Uterus (tissue), 2 donors: ENCODE results near the gene OSBPL7.

Experiments used
- POLR2A ChIP-seq, 2 donors: fragments of 450-650 bp; IDR thresholded peaks; one replicate each; pipeline ENCODE4 v1.6.1; 2016; ENCODE audit warnings: antibody characterized with exemption in 2 of 2, mild to moderate bottlenecking in 1 of 2, moderate library complexity in 1 of 2
- TF ChIP-seq, protein P1 (sequence below), 4 experiments: fragments of 200-600 bp in 2 of 4; fragments of 450-650 bp in 2 of 4; sonication (generic) in 2 of 4; IDR thresholded peaks; one replicate each; pipeline ENCODE4 v1.5.1; 2016 to 2019; ENCODE audit warnings: antibody characterized with exemption in 4 of 4, mild to moderate bottlenecking in 2 of 4, moderate library complexity in 1 of 4

DNA sequence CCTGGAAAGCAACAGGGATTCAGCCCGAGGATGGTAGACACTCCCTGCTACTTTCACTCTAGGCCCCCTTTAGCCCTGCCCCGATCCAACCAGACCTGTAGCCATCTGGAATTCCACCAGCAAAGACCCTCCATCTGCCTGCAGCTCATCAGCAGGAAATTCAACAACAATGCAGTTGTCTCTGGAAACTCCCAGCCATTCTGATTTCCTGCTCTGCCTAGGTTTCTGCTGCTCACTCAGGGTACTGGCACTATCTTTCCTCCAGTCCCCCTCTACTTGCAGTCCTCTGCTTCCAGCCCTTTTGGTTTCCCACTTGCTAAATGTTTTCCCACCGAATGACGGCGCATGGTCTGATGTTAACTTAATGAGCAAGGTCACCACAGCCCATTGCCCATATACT, 32.0 kb upstream of the OSBPL7 start:
- TF ChIP-seq, protein P1, sequence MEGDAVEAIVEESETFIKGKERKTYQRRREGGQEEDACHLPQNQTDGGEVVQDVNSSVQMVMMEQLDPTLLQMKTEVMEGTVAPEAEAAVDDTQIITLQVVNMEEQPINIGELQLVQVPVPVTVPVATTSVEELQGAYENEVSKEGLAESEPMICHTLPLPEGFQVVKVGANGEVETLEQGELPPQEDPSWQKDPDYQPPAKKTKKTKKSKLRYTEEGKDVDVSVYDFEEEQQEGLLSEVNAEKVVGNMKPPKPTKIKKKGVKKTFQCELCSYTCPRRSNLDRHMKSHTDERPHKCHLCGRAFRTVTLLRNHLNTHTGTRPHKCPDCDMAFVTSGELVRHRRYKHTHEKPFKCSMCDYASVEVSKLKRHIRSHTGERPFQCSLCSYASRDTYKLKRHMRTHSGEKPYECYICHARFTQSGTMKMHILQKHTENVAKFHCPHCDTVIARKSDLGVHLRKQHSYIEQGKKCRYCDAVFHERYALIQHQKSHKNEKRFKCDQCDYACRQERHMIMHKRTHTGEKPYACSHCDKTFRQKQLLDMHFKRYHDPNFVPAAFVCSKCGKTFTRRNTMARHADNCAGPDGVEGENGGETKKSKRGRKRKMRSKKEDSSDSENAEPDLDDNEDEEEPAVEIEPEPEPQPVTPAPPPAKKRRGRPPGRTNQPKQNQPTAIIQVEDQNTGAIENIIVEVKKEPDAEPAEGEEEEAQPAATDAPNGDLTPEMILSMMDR (IDR thresholded peaks at IDR 0.05) = no peak
- no peak for TF ChIP-seq POLR2A (IDR thresholded peaks at IDR 0.05)
